GM12892 (cell line): ENCODE measurements around the gene PLEKHD1.

Source experiments
- POLR2A ChIP-seq: IDR thresholded peaks from 2 replicates; pipeline ENCODE4 v1.6.1; 2011; ENCODE audit warnings: low read depth, low read length, control low read depth
- TAF1 ChIP-seq: IDR thresholded peaks from 2 replicates; pipeline ENCODE4 v1.6.1; 2011; ENCODE audit warnings: low read depth, mild to moderate bottlenecking, control low read depth, low read length, borderline replicate concordance

- no peak for TF ChIP-seq POLR2A
- TF ChIP-seq TAF1: no peak
Observed at GRCh38 chr14:69484444-69485314, at the start of gene PLEKHD1.
